ENCODE results near the gene GLS.

Gene GLS

DNA sequence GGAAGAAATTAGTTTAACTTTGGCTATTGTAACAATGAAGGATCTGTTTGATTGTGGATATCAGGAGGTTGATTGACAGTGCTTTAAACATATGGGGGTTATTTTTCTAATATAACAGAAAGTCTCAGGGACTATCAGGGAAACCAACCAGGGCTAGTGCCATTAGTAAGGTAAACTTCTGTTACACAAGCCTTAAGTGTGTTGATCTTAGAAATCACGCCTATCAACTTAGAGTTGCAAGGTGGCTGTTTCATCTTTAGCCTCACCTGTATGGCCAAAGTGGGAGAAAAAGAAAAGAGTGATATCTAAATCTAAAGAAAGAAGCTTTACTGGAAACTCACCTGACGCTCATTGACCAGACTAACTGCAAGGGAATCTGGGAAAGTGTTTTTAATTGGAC lies 62.1 kb downstream of the GLS start:
- no peak for DNase-seq (ENCODE audit: low read depth)
- H3K4me3 ChIP-seq (ENCODE audit: low read depth, low read length): no peak overlapping the region
- TF ChIP-seq, protein P1, sequence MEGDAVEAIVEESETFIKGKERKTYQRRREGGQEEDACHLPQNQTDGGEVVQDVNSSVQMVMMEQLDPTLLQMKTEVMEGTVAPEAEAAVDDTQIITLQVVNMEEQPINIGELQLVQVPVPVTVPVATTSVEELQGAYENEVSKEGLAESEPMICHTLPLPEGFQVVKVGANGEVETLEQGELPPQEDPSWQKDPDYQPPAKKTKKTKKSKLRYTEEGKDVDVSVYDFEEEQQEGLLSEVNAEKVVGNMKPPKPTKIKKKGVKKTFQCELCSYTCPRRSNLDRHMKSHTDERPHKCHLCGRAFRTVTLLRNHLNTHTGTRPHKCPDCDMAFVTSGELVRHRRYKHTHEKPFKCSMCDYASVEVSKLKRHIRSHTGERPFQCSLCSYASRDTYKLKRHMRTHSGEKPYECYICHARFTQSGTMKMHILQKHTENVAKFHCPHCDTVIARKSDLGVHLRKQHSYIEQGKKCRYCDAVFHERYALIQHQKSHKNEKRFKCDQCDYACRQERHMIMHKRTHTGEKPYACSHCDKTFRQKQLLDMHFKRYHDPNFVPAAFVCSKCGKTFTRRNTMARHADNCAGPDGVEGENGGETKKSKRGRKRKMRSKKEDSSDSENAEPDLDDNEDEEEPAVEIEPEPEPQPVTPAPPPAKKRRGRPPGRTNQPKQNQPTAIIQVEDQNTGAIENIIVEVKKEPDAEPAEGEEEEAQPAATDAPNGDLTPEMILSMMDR (IDR thresholded peaks at IDR 0.05; ENCODE audit: insufficient read depth, low read depth, low read length, missing control alignments): no peak

GRCh38 chr2:190943706-190944105 lies 63.1 kb downstream of the GLS start:
- no peak overlapping the region for H3K4me3 ChIP-seq (ENCODE audit: low read depth, low read length)
- DNase-seq (ENCODE audit: low read depth): no peak
- TF ChIP-seq, protein P1 (IDR thresholded peaks at IDR 0.05; ENCODE audit: insufficient read depth, low read depth, low read length, missing control alignments): no peak

- DNase-seq (ENCODE audit: low read depth): no peak
- no peak overlapping the region for H3K4me3 ChIP-seq (ENCODE audit: low read depth, low read length)
Observed at GRCh38 chr2:190947141-190947540, 66.5 kb downstream of the GLS start.

DNA sequence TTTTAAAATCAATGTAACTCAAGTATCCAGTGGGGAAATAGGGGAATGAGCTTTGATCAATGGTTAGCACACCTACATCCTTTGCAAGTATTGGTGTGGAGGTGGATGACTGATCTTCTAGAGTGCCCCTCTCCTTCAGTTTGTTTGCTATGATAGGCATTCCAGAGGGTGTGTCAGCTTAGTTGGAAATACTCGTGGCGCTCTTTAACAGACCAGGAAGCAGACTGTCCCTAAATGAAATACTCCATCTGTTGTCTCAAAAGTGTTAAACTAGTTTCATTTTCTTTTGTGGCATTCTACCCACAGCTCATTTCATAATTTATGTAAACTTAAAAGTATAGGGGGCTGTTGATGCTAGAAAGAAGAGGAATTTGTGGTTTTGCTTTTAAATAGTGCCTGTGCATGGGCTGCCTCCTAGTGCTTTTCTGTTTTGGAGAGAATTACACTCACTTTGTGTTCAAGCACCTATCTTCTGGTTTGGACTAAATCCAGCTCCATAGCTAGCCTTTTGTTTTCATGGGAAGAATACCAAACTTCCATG lies 67.2 kb downstream of the GLS start:
- TF ChIP-seq, protein P1 (IDR thresholded peaks at IDR 0.05; ENCODE audit: insufficient read depth, low read depth, low read length, missing control alignments): no peak
- peak; percentile 55 for DNase-seq (ENCODE audit: low read depth)
- H3K4me3 ChIP-seq (ENCODE audit: low read depth, low read length): no peak overlapping the region

More at GRCh38 chr2:190947141-190947540, 66.5 kb downstream of the GLS start:
- TF ChIP-seq, protein P1 (IDR thresholded peaks at IDR 0.05; ENCODE audit: insufficient read depth, low read depth, low read length, missing control alignments): no peak

GRCh38 chr2:190948671-190949070 lies 68.0 kb downstream of the GLS start:
- no peak for DNase-seq (ENCODE audit: low read depth)
- TF ChIP-seq, protein P1 (IDR thresholded peaks at IDR 0.05; ENCODE audit: insufficient read depth, low read depth, low read length, missing control alignments): no peak
- no peak overlapping the region for H3K4me3 ChIP-seq (ENCODE audit: low read depth, low read length)

- TF ChIP-seq, protein P1 (IDR thresholded peaks at IDR 0.05; ENCODE audit: insufficient read depth, low read depth, low read length, missing control alignments): no peak
- no peak overlapping the region for H3K4me3 ChIP-seq (ENCODE audit: low read depth, low read length)
- DNase-seq (ENCODE audit: low read depth): no peak
Observed at GRCh38 chr2:190950566-190950991, 70.0 kb downstream of the GLS start.

- no peak for DNase-seq (ENCODE audit: low read depth)
- H3K4me3 ChIP-seq (ENCODE audit: low read depth, low read length): no peak overlapping the region
- TF ChIP-seq, protein P1 (IDR thresholded peaks at IDR 0.05; ENCODE audit: insufficient read depth, low read depth, low read length, missing control alignments): no peak
Observed at GRCh38 chr2:190953257-190953656, 72.6 kb downstream of the GLS start.

Measured in GM12865 (cell line).